ENCODE results near the gene TTPAL. TPM values are rescaled to one million over a fixed set of nuclear protein-coding genes. Genes with fewer than 3 reads are reported as not detected.
A peak's percentile ranks its signal among the peaks of the same experiment; 100 is the strongest.

TTPAL gene
- total RNA-seq, 1 experiment from 2014 or later: 28.5 TPM

DNA sequence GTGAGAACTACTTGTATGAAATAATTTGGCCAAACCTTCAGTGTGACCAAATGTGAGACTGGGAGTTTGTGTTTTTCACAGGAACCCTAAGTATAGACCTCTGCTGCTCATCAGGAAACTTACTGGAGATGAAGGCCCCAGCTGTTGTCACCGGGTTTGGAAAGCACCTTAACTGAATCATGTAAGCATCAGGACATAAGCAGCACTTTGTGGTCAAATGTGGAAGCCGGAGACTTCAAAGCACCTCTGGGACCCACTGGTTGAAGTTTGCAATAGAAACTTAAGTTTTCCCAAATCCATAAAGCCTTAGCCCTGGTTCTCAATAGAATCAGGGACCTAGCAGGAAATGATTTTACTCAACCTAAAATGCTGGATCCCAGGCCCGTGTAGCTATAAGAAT is 14.3 kb downstream of the TTPAL start:
- H3K9me2 ChIP-seq (ENCODE audit: insufficient read depth): no peaks in the 10 kb centered on the region
- no TSS peak for BruUV-seq (replicated peaks)
- peaks cover 10% of the 10 kb centered on the region for H3K4me1 ChIP-seq (replicated peaks; ENCODE audit: insufficient read depth)
- CTCF ChIA-PET: no interaction called here
- H4K20me1 ChIP-seq (ENCODE audit: insufficient read depth): no peaks in the 10 kb centered on the region
- POLR2A ChIA-PET (ENCODE audit: unreplicated experiment): no interaction called here
- peaks cover 54% of the 10 kb centered on the region for H3K36me3 ChIP-seq (ENCODE audit: low read depth)
- no peak overlapping the region for H3K27ac ChIP-seq
- no peak for DNase-seq
- 0 out of 2 replicates have a peak, but pooled peaks cover 5% of the 10 kb centered on the region for H3K79me2 ChIP-seq (ENCODE audit: low read depth)
- no peaks in the 10 kb centered on the region for H3K27me3 ChIP-seq (ENCODE audit: insufficient read depth, low read depth)
- H3K9me3 ChIP-seq (ENCODE audit: insufficient read depth, low read depth): no peaks in the 10 kb centered on the region
- no peak overlapping the region for H3K4me2 ChIP-seq
- no peak overlapping the region for H3K4me3 ChIP-seq
- H2AFZ ChIP-seq: no peak overlapping the region
- H3F3A ChIP-seq (ENCODE audit: insufficient read depth, low read depth): peaks cover 17% of the 10 kb centered on the region; the same call in 1 of the 2 replicates
- intact Hi-C loops (cut with micrococcal nuclease; ENCODE audit: unreplicated experiment): no loop called here
- TF ChIP-seq EZH2 (IDR thresholded peaks at IDR 0.05; ENCODE audit: low read depth): no peak
- TF ChIP-seq, protein P1, sequence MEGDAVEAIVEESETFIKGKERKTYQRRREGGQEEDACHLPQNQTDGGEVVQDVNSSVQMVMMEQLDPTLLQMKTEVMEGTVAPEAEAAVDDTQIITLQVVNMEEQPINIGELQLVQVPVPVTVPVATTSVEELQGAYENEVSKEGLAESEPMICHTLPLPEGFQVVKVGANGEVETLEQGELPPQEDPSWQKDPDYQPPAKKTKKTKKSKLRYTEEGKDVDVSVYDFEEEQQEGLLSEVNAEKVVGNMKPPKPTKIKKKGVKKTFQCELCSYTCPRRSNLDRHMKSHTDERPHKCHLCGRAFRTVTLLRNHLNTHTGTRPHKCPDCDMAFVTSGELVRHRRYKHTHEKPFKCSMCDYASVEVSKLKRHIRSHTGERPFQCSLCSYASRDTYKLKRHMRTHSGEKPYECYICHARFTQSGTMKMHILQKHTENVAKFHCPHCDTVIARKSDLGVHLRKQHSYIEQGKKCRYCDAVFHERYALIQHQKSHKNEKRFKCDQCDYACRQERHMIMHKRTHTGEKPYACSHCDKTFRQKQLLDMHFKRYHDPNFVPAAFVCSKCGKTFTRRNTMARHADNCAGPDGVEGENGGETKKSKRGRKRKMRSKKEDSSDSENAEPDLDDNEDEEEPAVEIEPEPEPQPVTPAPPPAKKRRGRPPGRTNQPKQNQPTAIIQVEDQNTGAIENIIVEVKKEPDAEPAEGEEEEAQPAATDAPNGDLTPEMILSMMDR (conservative IDR thresholded peaks at IDR 0.05): no peak

DNA sequence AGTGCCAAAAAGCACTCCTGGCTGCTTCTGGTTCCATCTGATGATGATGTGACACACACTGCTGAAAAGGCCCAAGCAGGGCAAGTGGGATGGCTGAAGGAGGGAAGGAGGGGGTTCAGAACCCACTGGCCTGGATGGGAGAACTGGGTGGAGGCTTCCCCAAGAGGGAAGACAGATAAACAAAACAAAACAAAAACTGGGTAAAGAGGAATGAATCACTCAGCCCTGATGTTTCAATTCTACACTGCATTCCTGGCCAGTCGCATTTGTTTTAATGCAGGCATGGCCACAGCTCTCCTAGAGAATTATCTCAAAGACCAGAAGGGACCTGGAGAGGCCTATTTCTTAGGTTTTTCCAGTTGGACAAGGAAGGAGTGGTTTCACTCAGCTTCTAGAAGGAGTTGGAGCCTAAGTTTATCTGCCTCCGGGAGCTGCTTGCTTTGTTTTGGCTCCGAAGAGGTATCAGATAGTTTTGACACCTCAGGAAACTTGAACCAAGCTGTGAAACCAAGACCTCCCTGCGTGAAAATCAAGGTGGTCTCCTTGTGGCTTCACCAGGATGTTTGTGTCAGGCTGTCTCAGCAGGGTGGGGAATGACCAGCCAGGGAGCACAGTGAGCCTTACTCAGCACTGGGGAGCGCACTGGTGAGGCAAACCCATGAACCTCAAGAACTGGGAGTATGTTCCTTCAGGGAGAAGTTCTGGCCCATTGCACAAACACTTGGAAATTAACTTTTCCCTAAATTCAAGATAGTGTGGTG is 16.1 kb downstream of the TTPAL start:
- Histone ChIP-seq H3K9me3 (ENCODE audit: insufficient read depth, low read depth) (no peaks in the 10 kb centered on the region), H3K79me2 (ENCODE audit: low read depth) (0 out of 2 replicates have a peak, but pooled peaks cover 5% of the 10 kb centered on the region), H3K9me2 (ENCODE audit: insufficient read depth) (no peaks in the 10 kb centered on the region), H3K27me3 (ENCODE audit: insufficient read depth, low read depth) (no peaks in the 10 kb centered on the region), H3K4me2 (no peak overlapping the region), H2AFZ (no peak overlapping the region), H3K4me1 (replicated peaks; ENCODE audit: insufficient read depth) (peaks cover 28% of the 10 kb centered on the region), H3F3A (ENCODE audit: insufficient read depth, low read depth) (peaks cover 32% of the 10 kb centered on the region), H4K20me1 (ENCODE audit: insufficient read depth) (no peaks in the 10 kb centered on the region), H3K36me3 (ENCODE audit: low read depth) (peaks cover 56% of the 10 kb centered on the region), H3K27ac (peak overlapping the region; percentile 20; the same call in 1 of the 2 replicates), H3K4me3 (no peak overlapping the region)
- BruUV-seq (replicated peaks): no TSS peak
- intact Hi-C loops (cut with micrococcal nuclease; ENCODE audit: unreplicated experiment): no loop called here
- no peak for TF ChIP-seq EZH2 (IDR thresholded peaks at IDR 0.05; ENCODE audit: low read depth)
- TF ChIP-seq, protein P1 (conservative IDR thresholded peaks at IDR 0.05): no peak
- ChIA-PET CTCF (interaction anchor here (0.7 kb wide), 1 partner anchor 730 kb away, joined by 4 read pairs; no protein-coding TSS in a partner anchor), POLR2A (ENCODE audit: unreplicated experiment) (no interaction called here)
- no peak for DNase-seq

DNA sequence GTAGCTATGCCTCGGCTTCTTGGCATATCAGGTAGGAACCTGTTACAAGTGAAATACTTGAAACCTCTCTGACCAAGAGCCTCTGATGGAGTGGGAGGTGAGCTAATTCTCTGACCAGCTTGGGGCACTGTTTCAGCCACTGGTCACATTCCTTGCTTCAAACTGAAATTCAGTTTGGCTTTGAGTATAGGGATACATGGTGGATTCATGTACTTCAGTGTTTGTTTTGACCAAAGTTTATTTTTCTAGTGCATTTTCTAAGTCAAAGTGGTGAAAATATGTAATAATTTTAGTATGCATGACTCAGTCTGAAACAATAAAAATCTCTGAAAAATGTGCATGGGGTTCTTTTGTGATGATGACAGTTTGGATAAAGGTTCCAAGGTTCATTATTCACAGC is 18.6 kb downstream of the TTPAL start:
- Histone ChIP-seq H4K20me1 (ENCODE audit: insufficient read depth) (no peaks in the 10 kb centered on the region), H3K9me2 (ENCODE audit: insufficient read depth) (no peaks in the 10 kb centered on the region), H3K36me3 (ENCODE audit: low read depth) (peaks cover 58% of the 10 kb centered on the region), H3K27ac (peak overlapping the region; percentile 97), H3F3A (ENCODE audit: insufficient read depth, low read depth) (peaks cover 45% of the 10 kb centered on the region), H3K4me2 (peak overlapping the region; percentile 60), H3K4me3 (no peak overlapping the region), H3K79me2 (ENCODE audit: low read depth) (0 out of 2 replicates have a peak, but pooled peaks cover 5% of the 10 kb centered on the region), H2AFZ (no peak overlapping the region), H3K4me1 (replicated peaks; ENCODE audit: insufficient read depth) (peaks cover 42% of the 10 kb centered on the region), H3K9me3 (ENCODE audit: insufficient read depth, low read depth) (no peaks in the 10 kb centered on the region), H3K27me3 (ENCODE audit: insufficient read depth, low read depth) (no peaks in the 10 kb centered on the region)
- ChIA-PET POLR2A (ENCODE audit: unreplicated experiment) (no interaction called here), CTCF (no interaction called here)
- TF ChIP-seq EZH2 (IDR thresholded peaks at IDR 0.05; ENCODE audit: low read depth): no peak
- TF ChIP-seq, protein P1 (conservative IDR thresholded peaks at IDR 0.05): no peak
- intact Hi-C loops (cut with micrococcal nuclease; ENCODE audit: unreplicated experiment): no loop called here
- DNase-seq: no peak
- no TSS peak for BruUV-seq (replicated peaks)

Measured in PC-9 (cell line).